B cell (primary cell): ENCODE data around the gene CISH. TPM values are rescaled to one million over a fixed set of nuclear protein-coding genes. Genes with fewer than 3 reads are reported as not detected.

Experiments
- ATAC-seq: fragments of 200-7000 bp; cut with Tn5 transposase; one replicate; pipeline ENCODE4 v1.10.0; 2021; ENCODE audit warnings: low read depth, mild to moderate bottlenecking, moderate number of reproducible peaks, moderate library complexity
- CTCF ChIA-PET: fragments of 350-600 bp; sonication (Branson Sonifier 250); formaldehyde crosslinking; loops from one replicate; lab custom pipeline; 2021; ENCODE audit warnings: antibody characterized with exemption, inconsistent platforms; lab: Charles Lee
- POLR2A ChIA-PET: fragments of 350-600 bp; sonication (Branson Sonifier 250); formaldehyde crosslinking; loops from one replicate; lab custom pipeline; 2021; ENCODE audit warnings: antibody characterized with exemption; lab: Charles Lee
- DNase-seq: peaks from one replicate; pipeline ENCODE4 v3.0.0; 2013
- H2AFZ ChIP-seq: 2 replicates; pipeline ENCODE4 v1.6.1; 2012; ENCODE audit warnings: mild to moderate bottlenecking, low read depth, low read length; ENCODE audit not compliant: insufficient read depth, poor library complexity, severe bottlenecking
- H3K27ac ChIP-seq, 2 donors: 1 replicate in 1 of 2; 2 replicates in 1 of 2; pipeline ENCODE4 v1.5.1; 2012 to 2013; ENCODE audit warnings: low read length in 2 of 2, mild to moderate bottlenecking in 2 of 2, moderate library complexity in 1 of 2
- H3K27me3 ChIP-seq, 4 experiments: fragments of 200-600 bp in 1 of 4; sonication (generic) in 1 of 4; replicated peaks in 1 of 4; 1 replicate in 2 of 4; 2 replicates in 2 of 4; pipeline versions ENCODE4 v1.6.1 to v1.7.0; 2013 to 2016; ENCODE audit warnings: low read length in 3 of 4, mild to moderate bottlenecking in 2 of 4, mixed read lengths in 1 of 4, moderate library complexity in 1 of 4; ENCODE audit not compliant: insufficient read depth in 4 of 4, control insufficient read depth in 3 of 4; ENCODE audit errors: control extremely low read depth in 1 of 4
- H3K36me3 ChIP-seq, 2 experiments: replicated peaks in 1 of 2; 1 replicate in 1 of 2; 2 replicates in 1 of 2; pipeline versions ENCODE4 v1.6.1 to v1.7.1; 2013; ENCODE audit warnings: low read length in 1 of 2; ENCODE audit not compliant: insufficient read depth in 2 of 2, control insufficient read depth in 1 of 2; ENCODE audit errors: control extremely low read depth in 1 of 2, extremely low read depth in 1 of 2
- H3K4me1 ChIP-seq, 2 donors: fragments of 200-600 bp in 1 of 2; sonication (generic) in 1 of 2; 1 replicate in 1 of 2; 2 replicates in 1 of 2; pipeline versions ENCODE4 v1.5.1 to v1.6.1; 2013 to 2017; ENCODE audit warnings: low read length in 2 of 2; ENCODE audit not compliant: control insufficient read depth in 2 of 2, insufficient read depth in 2 of 2
- H3K4me2 ChIP-seq: replicated peaks from 2 replicates; pipeline ENCODE3; 2012; ENCODE audit warnings: mild to moderate bottlenecking, low read depth, low read length; ENCODE audit not compliant: poor library complexity, severe bottlenecking
- H3K4me3 ChIP-seq, 5 experiments: fragments of 200-600 bp in 1 of 5; sonication (generic) in 1 of 5; 1 replicate in 3 of 5; 2 replicates in 2 of 5; pipeline versions ENCODE4 v1.5.1 to v1.7.0; 2011 to 2016; ENCODE audit warnings: low read length in 4 of 5, mild to moderate bottlenecking in 4 of 5, low read depth in 2 of 5, control low read depth in 1 of 5, moderate library complexity in 1 of 5; ENCODE audit not compliant: insufficient read depth in 1 of 5; ENCODE audit errors: control extremely low read depth in 1 of 5, extremely low read depth in 1 of 5
- H3K79me2 ChIP-seq: fragments of 200-600 bp; sonication (generic); one replicate; pipeline ENCODE4 v1.6.0; 2016; ENCODE audit warnings: low read length; ENCODE audit not compliant: control insufficient read depth, insufficient read depth
- H3K9ac ChIP-seq: fragments of 200-600 bp; sonication (generic); 2 replicates; pipeline ENCODE4 v1.6.1; 2017; ENCODE audit warnings: mild to moderate bottlenecking, low read length, moderate library complexity
- H3K9me3 ChIP-seq, 3 donors: one replicate each; pipeline versions ENCODE4 v1.6.1 to v1.7.1; 2013; ENCODE audit warnings: low read length in 2 of 3; ENCODE audit not compliant: control insufficient read depth in 2 of 3, insufficient read depth in 1 of 3; ENCODE audit errors: control extremely low read depth in 1 of 3
- H4K20me1 ChIP-seq: 2 replicates; pipeline ENCODE4 v1.6.0; 2012; ENCODE audit warnings: mild to moderate bottlenecking, low read length; ENCODE audit not compliant: insufficient read depth, control insufficient read depth, poor library complexity, severe bottlenecking
- H3K27ac Mint-ChIP-seq: one replicate; pipeline ENCODE4 v1.8.0; 2021; ENCODE audit warnings: mixed read lengths
- H3K27me3 Mint-ChIP-seq: one replicate; pipeline ENCODE4 v1.8.0; 2021; ENCODE audit warnings: mixed read lengths
- H3K4me1 Mint-ChIP-seq: one replicate; pipeline ENCODE4 v1.8.0; 2021; ENCODE audit warnings: mixed read lengths
- H3K4me3 Mint-ChIP-seq: one replicate; pipeline ENCODE4 v1.8.0; 2021; ENCODE audit warnings: mixed read lengths
- H3K9me3 Mint-ChIP-seq: one replicate; pipeline ENCODE4 v1.8.0; 2022; ENCODE audit warnings: mixed read lengths; ENCODE audit not compliant: insufficient read depth
- EZH2 ChIP-seq: IDR thresholded peaks from 2 replicates; pipeline ENCODE4 v1.6.1; 2012; ENCODE audit warnings: borderline replicate concordance, low read depth, mild to moderate bottlenecking, moderate library complexity, low read length; ENCODE audit not compliant: insufficient read depth, poor library complexity, severe bottlenecking
- WGBS: methylation state at CpG from one replicate; pipeline ENCODE4 v1.1.5; 2013; ENCODE audit warnings: missing lambda C conversion rate; ENCODE audit not compliant: insufficient coverage; 5-methylcytosine and 5-hydroxymethylcytosine counted together
- intact Hi-C: fragments of 100-400 bp; cut with micrococcal nuclease; formaldehyde crosslinking; loops from one replicate; pipeline ENCODE4 v1.10.0; 2022
- polyA plus RNA-seq: library from polyadenylated mRNA; depleted of rRNA; stranded (reverse); fragments of >200 nt; gene quantifications from 2 replicates; pipeline ENCODE4 v1.2.3, GENCODE V29; 2012
- total RNA-seq, 2 donors: library from RNA; stranded (reverse); fragments of 120-200 nt in 1 of 2; gene quantifications; 1 replicate in 1 of 2; 2 replicates in 1 of 2; pipeline versions ENCODE4 v1.2.3 to v1.2.4, GENCODE V29; 2013 to 2022
- TF ChIP-seq, protein P1 (sequence below): fragments of 200-600 bp; IDR thresholded peaks from one replicate; pipeline ENCODE4 v1.8.0; 2022; ENCODE audit warnings: antibody characterized with exemption, mild to moderate bottlenecking

Gene CISH
- total and polyA plus RNA-seq, 2 donors (not counting 1 experiment from before 2014, with no cell fraction given): 2.3 to 3.5 TPM

DNA sequence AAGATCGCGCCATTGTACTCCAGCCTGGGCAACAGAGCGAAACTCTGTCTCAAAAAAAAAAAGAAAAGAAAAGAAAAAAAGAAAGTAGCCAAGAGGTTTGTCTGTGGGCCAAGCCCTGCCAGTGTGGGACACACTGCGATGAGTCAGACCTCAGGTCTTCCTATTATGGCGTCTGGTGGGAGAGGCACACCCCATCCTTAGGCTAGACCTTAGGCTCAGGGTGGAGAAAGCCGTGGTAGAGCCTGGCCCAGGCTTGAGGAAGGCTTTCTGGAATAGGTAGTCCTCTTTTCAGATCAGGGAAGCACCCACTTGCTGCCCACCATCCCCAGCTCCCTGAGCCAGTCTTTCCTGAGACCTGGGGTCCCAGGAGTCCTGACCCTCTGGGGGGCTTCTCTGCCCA, 36.2 kb downstream of the CISH start:
- Histone ChIP-seq H3K4me2 (no peak overlapping the region), H3K4me3 (no peak overlapping the region), H3K4me1 (peaks cover 0 to 11% of the 10 kb centered on the region in 2 donors), H2AFZ (no peak overlapping the region), H3K79me2 (peaks cover 7% of the 10 kb centered on the region), H3K27ac (no peak overlapping the region), H3K9ac (no peak overlapping the region), H3K27me3 (no peaks in the 10 kb centered on the region), H3K9me3 (no peaks in the 10 kb centered on the region), H3K36me3 (peaks cover 0 to 44% of the 10 kb centered on the region in 2 experiments), H4K20me1 (no peaks in the 10 kb centered on the region)
- no peaks in the 10 kb centered on the region for H3K9me3 Mint-ChIP-seq
- no peak overlapping the region for H3K4me3 Mint-ChIP-seq
- ATAC-seq: no peak
- DNase-seq: no peak
- TF ChIP-seq EZH2: no peak
- TF ChIP-seq, protein P1, sequence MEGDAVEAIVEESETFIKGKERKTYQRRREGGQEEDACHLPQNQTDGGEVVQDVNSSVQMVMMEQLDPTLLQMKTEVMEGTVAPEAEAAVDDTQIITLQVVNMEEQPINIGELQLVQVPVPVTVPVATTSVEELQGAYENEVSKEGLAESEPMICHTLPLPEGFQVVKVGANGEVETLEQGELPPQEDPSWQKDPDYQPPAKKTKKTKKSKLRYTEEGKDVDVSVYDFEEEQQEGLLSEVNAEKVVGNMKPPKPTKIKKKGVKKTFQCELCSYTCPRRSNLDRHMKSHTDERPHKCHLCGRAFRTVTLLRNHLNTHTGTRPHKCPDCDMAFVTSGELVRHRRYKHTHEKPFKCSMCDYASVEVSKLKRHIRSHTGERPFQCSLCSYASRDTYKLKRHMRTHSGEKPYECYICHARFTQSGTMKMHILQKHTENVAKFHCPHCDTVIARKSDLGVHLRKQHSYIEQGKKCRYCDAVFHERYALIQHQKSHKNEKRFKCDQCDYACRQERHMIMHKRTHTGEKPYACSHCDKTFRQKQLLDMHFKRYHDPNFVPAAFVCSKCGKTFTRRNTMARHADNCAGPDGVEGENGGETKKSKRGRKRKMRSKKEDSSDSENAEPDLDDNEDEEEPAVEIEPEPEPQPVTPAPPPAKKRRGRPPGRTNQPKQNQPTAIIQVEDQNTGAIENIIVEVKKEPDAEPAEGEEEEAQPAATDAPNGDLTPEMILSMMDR: no peak
- peaks cover 9% of the 10 kb centered on the region for H3K4me1 Mint-ChIP-seq
- ChIA-PET POLR2A (no interaction called here), CTCF (interaction anchor here (0.9 to 16.8 kb wide), 4 partner anchors 14 to 77 kb away, joined by 3 to 541 read pairs (median 60); partner anchors contain the start of genes CISH and MAPKAPK3)
- WGBS: 100% methylated on average over 3 of the region's 6 CpGs
- intact Hi-C loops: no loop called here
- H3K27ac Mint-ChIP-seq: no peak overlapping the region
- H3K27me3 Mint-ChIP-seq: no peaks in the 10 kb centered on the region

DNA sequence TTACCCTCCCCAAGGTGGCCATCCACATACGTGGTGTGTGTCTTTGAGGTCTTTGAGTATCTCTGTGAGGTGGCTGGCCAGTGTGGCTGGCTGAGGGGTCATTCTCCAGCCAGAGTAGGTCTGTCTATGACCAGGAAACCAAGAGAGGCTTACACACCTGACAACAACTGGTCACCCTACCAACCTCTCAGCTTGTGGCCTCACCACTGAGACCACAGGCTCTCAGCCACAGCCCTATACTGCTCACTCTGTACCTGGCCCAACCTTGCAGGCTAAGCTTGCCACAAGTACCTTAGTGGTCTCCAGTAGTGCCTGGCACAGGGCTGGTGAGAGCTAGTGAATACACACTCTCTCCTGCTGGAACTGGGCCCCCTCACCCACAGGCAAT, 37.1 kb downstream of the CISH start:
- peaks cover 5 to 17% of the 10 kb centered on the region in 2 donors for H3K4me1 ChIP-seq
- peaks cover 7% of the 10 kb centered on the region for H3K79me2 ChIP-seq
- H3K4me3 Mint-ChIP-seq: no peak overlapping the region
- H3K4me3 ChIP-seq: no peak overlapping the region
- ATAC-seq (no peak), DNase-seq (no peak)
- no peaks in the 10 kb centered on the region for H3K27me3 ChIP-seq
- H2AFZ ChIP-seq: no peak overlapping the region
- H3K27ac ChIP-seq: no peak overlapping the region
- POLR2A ChIA-PET: no interaction called here
- CTCF ChIA-PET: interaction anchor here (9.1 to 16.8 kb wide), 2 partner anchors 15 to 38 kb away, joined by 116 to 541 read pairs; partner anchors contain the start of genes CISH and MAPKAPK3
- H3K36me3 ChIP-seq: peaks cover 0 to 35% of the 10 kb centered on the region in 2 experiments
- intact Hi-C loops: no loop called here
- no peaks in the 10 kb centered on the region for H4K20me1 ChIP-seq
- H3K9me3 ChIP-seq: no peaks in the 10 kb centered on the region
- no peaks in the 10 kb centered on the region for H3K9me3 Mint-ChIP-seq
- H3K27ac Mint-ChIP-seq: no peak overlapping the region
- no CpG with 5 or more reads among the region's 1 CpG for WGBS
- H3K27me3 Mint-ChIP-seq: no peaks in the 10 kb centered on the region
- TF ChIP-seq, protein P1: no peak
- TF ChIP-seq EZH2: no peak
- no peak overlapping the region for H3K4me2 ChIP-seq
- peaks cover 15% of the 10 kb centered on the region for H3K4me1 Mint-ChIP-seq
- no peak overlapping the region for H3K9ac ChIP-seq
